Epithelial cell of esophagus (primary cell): ENCODE results near the gene DNAJC1.

Experiments
- DNase-seq: peaks from one replicate; pipeline ENCODE4 v3.0.0; 2010; ENCODE audit warnings: low read depth
- H3K4me3 ChIP-seq: 2 replicates; pipeline ENCODE4 v1.5.1; 2011; ENCODE audit warnings: mild to moderate bottlenecking, low read length, control low read depth
- CTCF ChIP-seq: IDR thresholded peaks from 2 replicates; pipeline ENCODE4 v1.5.1; 2011; ENCODE audit warnings: low read depth, mild to moderate bottlenecking, low read length, control low read depth, inconsistent platforms; ENCODE audit not compliant: insufficient read depth; ENCODE audit errors: missing control alignments

Gene DNAJC1

DNA sequence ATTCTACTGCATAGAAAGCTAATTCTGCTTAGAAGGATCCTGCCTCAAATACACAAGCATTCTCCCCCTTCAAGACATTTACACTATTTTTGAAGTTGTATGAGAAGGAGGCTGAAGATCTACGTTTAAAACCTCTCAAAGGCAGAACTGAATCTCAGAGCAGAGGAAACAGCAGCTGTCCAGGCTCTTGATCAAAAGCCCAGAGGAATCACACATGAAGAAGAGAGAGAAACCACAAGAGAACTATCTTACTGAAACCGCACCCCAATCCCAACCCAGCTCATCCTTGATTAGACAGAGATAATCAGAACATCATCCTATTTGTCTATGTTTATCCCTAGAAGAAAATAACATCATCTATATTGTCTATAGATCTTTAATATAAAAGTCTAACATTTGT is 2.2 kb upstream of the DNAJC1 start:
- no peak overlapping the region for H3K4me3 ChIP-seq
- DNase-seq: no peak

DNA sequence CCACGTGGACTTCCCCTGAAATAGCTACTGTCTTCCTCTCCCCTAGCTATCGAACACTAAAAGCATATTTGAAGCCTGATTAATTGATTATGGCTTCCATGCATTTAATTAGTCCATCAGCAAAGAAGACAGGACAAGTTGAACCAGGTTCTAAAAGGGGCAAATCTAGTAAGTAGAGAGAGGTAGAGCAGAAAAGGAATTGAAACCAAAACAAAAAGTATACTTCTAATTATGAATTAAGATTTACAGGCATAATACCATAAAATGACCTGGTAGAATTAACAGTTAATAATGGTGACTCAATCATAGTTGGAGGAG is 393 bp upstream of the DNAJC1 start:
- no peak for TF ChIP-seq CTCF
- no peak for DNase-seq
- H3K4me3 ChIP-seq: peak overlapping the region; percentile 71

More for the DNA sequence above, 2.2 kb upstream of the DNAJC1 start:
- TF ChIP-seq CTCF: no peak

DNA sequence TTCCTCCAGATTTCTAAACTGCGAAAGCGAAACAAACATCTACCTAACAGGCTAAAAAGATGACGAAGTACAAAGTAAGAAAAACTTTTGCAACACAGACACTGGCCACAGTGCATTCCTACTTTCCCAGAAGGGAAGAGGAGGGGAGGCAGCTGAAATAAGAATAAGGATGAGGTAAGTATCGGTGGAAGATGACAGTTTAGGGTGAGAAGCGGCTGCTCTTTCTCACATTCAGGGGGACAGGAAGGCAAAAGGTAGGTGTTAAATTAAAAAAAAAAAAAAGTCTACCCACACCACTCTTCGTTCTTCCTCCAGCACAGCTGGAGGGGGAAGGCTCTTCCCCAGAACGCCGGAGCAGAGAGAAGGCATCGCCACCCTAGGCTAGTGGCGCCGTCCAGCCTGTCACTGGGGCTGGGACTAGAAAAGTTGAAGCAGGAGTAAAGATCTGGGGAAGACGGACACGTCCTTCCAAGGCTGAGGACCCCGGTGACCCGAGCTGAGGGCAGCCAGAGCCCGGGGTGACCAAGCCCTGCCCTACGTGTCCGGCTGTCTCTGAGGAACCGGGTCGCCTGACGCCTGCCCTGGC is 846 bp downstream of the DNAJC1 start:
- peak; percentile 53 for DNase-seq
- TF ChIP-seq CTCF: no peak
- H3K4me3 ChIP-seq: peak overlapping the region; percentile 71

GRCh38 chr10:21995557-21995956 is 8.0 kb downstream of the DNAJC1 start:
- no peak overlapping the region for H3K4me3 ChIP-seq
- TF ChIP-seq CTCF: no peak
- peak; percentile 60 for DNase-seq

DNA sequence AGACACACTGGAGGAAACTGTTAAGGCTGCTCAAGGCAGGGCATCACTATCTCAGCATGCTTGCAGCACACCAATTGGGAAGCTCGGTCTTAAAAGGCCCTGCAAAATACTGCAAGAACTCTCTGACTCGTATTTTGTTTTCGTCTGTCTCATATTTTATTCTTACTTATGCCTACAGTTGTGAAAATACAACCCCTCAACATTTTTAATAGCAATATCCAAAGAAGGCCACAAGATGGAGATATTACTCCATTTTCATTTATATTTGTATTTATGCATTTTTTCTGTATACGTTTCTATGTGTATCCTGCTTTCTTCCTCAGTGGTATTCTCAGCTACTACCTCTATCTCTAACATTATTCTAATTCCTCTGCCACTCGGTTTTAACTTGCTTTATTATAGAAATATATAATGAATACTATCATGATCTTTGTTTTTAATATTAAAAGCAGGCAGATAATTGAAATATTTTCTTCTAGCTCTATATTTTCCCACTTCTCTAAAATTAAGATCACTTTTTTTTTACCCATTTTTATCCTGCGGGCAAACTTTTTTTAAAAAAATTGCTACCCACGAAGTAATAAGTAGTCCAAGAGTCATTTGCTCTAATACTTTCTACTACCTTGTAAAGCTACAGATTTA is 10.0 kb downstream of the DNAJC1 start:
- DNase-seq: peak; percentile 26
- no peak overlapping the region for H3K4me3 ChIP-seq
- peak; percentile 28 for TF ChIP-seq CTCF

GRCh38 chr10:21991785-21992184 is 11.7 kb downstream of the DNAJC1 start:
- no peak for TF ChIP-seq CTCF
- H3K4me3 ChIP-seq: no peak overlapping the region
- no peak for DNase-seq

DNA sequence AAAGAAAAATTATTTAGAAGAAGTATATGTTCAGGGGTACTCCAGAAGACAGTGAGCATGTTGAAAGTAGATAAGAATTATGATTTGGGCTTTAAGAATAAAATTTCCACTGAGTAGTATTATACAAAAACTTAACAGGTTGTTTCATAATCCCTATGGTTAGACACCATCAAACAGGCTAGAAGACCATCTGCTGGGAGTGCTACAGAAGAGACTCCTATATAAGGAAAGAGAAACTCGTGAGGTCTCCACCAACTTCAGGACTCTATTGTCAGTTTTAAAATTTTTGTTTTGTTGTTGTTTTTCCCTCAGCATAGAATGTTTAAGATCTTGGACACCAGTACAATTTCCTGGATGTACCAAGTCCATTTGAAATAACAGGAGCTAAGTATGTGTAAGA is 13.1 kb downstream of the DNAJC1 start:
- DNase-seq: no peak
- H3K4me3 ChIP-seq: no peak overlapping the region
- TF ChIP-seq CTCF: no peak
